HG03571 (cell line): ENCODE data around the gene RNF10.
A peak's percentile ranks its signal among the peaks of the same experiment; 100 is the strongest.
"Not testable (repeated sequence)": the region's sequence is repeated elsewhere in the genome, so short reads cannot be mapped to it uniquely, and the experiment has no call there.

Source experiments
- ATAC-seq: cut with Tn5 transposase; IDR thresholded peaks from one replicate; pipeline ENCODE4 v1.9.1; 2021; ENCODE audit not compliant: unreplicated experiment

Gene RNF10

GRCh38 chr12:120579179-120579578 lies 45.0 kb downstream of the RNF10 start:
- no peak for ATAC-seq

GRCh38 chr12:120580787-120581723 lies 46.9 kb downstream of the RNF10 start, which contains the start of gene POP5:
TSS of gene POP5 (minus strand) at chr12:120581402. CDS start at chr12:120581362, 40 bp downstream.
- peak; percentile 80 for ATAC-seq

- no peak for ATAC-seq
These were observed 47.8 kb downstream of the RNF10 start for GRCh38 chr12:120581998-120582397.

GRCh38 chr12:120583478-120584030 lies 49.4 kb downstream of the RNF10 start:
- no peak for ATAC-seq

GRCh38 chr12:120584343-120585149 lies 50.4 kb downstream of the RNF10 start:
- ATAC-seq = no peak

GRCh38 chr12:120586206-120586605 lies 52.0 kb downstream of the RNF10 start:
- no peak for ATAC-seq

GRCh38 chr12:120586860-120587259 lies 52.7 kb downstream of the RNF10 start:
- ATAC-seq = no peak

GRCh38 chr12:120588371-120588770 lies 54.2 kb downstream of the RNF10 start:
- no peak for ATAC-seq

GRCh38 chr12:120588948-120589930 lies 55.1 kb downstream of the RNF10 start:
- ATAC-seq = no peak

GRCh38 chr12:120590741-120591407 lies 56.7 kb downstream of the RNF10 start:
- no peak for ATAC-seq

GRCh38 chr12:120592121-120593049 lies 58.2 kb downstream of the RNF10 start:
- ATAC-seq = no peak

GRCh38 chr12:120596901-120597300 lies 62.7 kb downstream of the RNF10 start:
- no peak for ATAC-seq

- ATAC-seq = no peak
These were observed 63.7 kb downstream of the RNF10 start for GRCh38 chr12:120597861-120598260.

- no peak for ATAC-seq
These were observed 64.7 kb downstream of the RNF10 start for GRCh38 chr12:120598674-120599463.

GRCh38 chr12:120599672-120600552 lies 65.8 kb downstream of the RNF10 start:
- ATAC-seq = no peak

GRCh38 chr12:120602416-120602815 lies 68.3 kb downstream of the RNF10 start:
- ATAC-seq = not testable (repeated sequence)

- no peak for ATAC-seq
These were observed 76.4 kb downstream of the RNF10 start for GRCh38 chr12:120610560-120610959.
